HepG2 (cell line): ENCODE data around the gene ID3. TPM values are rescaled to one million over a fixed set of nuclear protein-coding genes. Genes with fewer than 3 reads are reported as not detected.
A peak's percentile ranks its signal among the peaks of the same experiment; 100 is the strongest.

Experiments used
- ASH2L ChIP-seq: fragments of 300-600, 200-600 bp; sonication (generic); IDR thresholded peaks from 2 replicates; pipeline ENCODE4 v1.7.0; 2017; ENCODE audit warnings: low read depth, mild to moderate bottlenecking, moderate library complexity, mixed read lengths, low read length; ENCODE audit not compliant: insufficient read length
- BRF2 ChIP-seq: sonication (generic); formaldehyde crosslinking; IDR thresholded peaks from 2 replicates; pipeline ENCODE4 v1.8.1; 2022; ENCODE audit warnings: mild to moderate bottlenecking, missing genetic modification reagents
- FOSL2 ChIP-seq: sonication (generic); formaldehyde crosslinking; IDR thresholded peaks from 2 replicates; pipeline ENCODE4 v1.4.0; 2020; ENCODE audit warnings: missing genetic modification reagents
- FOXP4 ChIP-seq: sonication (generic); formaldehyde crosslinking; IDR thresholded peaks from 2 replicates; pipeline ENCODE4 v1.4.0; 2020; ENCODE audit warnings: missing genetic modification reagents
- HNF4G ChIP-seq, 2 experiments: sonication (generic) in 1 of 2; formaldehyde crosslinking in 1 of 2; IDR thresholded peaks; 2 replicates each; pipeline versions ENCODE4 v1.4.0 to v1.6.1; 2011 to 2020; ENCODE audit warnings: borderline replicate concordance in 2 of 2, low read depth in 2 of 2, mild to moderate bottlenecking in 2 of 2, low read length in 1 of 2, missing genetic modification reagents in 1 of 2, moderate library complexity in 1 of 2
- NCOR1 ChIP-seq: fragments of 200-600 bp; sonication (generic); IDR thresholded peaks from 2 replicates; pipeline ENCODE4 v1.7.0; 2017; ENCODE audit warnings: antibody characterized with exemption, low read length, borderline replicate concordance
- NR2F1 ChIP-seq, 2 experiments: fragments of 450-650 bp in 1 of 2; formaldehyde crosslinking in 1 of 2; IDR thresholded peaks; 2 replicates each; pipeline versions ENCODE4 v1.5.0 to v1.6.1; 2016 to 2020; ENCODE audit warnings: mild to moderate bottlenecking in 1 of 2, missing compliant biosample characterization in 1 of 2, missing genetic modification reagents in 1 of 2, moderate library complexity in 1 of 2
- PHF21A ChIP-seq: sonication (generic); formaldehyde crosslinking; IDR thresholded peaks from 2 replicates; pipeline ENCODE4 v1.5.0; 2020; ENCODE audit warnings: mild to moderate bottlenecking, missing genetic modification reagents
- PLSCR1 ChIP-seq: sonication (generic); formaldehyde crosslinking; IDR thresholded peaks from 2 replicates; pipeline ENCODE4 v1.5.0; 2020; ENCODE audit warnings: missing genetic modification reagents, mild to moderate bottlenecking, borderline replicate concordance
- RARA ChIP-seq: IDR thresholded peaks from 2 replicates; pipeline ENCODE4 v1.6.1; 2016; ENCODE audit warnings: missing genetic modification reagents, missing compliant biosample characterization
- RFXAP ChIP-seq: sonication (generic); formaldehyde crosslinking; IDR thresholded peaks from 2 replicates; pipeline ENCODE4 v1.4.0; 2020; ENCODE audit warnings: missing genetic modification reagents, borderline replicate concordance
- SALL1 ChIP-seq: sonication (generic); formaldehyde crosslinking; IDR thresholded peaks from 2 replicates; pipeline ENCODE4 v1.8.0; 2022; ENCODE audit warnings: mild to moderate bottlenecking, missing genetic modification reagents
- SOX5 ChIP-seq: IDR thresholded peaks from 2 replicates; pipeline ENCODE4 v1.6.1; 2016; ENCODE audit warnings: borderline replicate concordance
- SRSF1 ChIP-seq: fragments of 200-400 bp; formaldehyde crosslinking; optimal IDR thresholded peaks from 2 replicates; pipeline ENCODE3; 2017; ENCODE audit warnings: mild to moderate bottlenecking, low read depth, low read length, moderate library complexity
- ZBTB38 ChIP-seq: sonication (generic); formaldehyde crosslinking; IDR thresholded peaks from 2 replicates; pipeline ENCODE4 v1.5.1; 2020; ENCODE audit warnings: mild to moderate bottlenecking, missing genetic modification reagents
- ZNF136 ChIP-seq: sonication (generic); formaldehyde crosslinking; IDR thresholded peaks from 2 replicates; pipeline ENCODE4 v1.8.1; 2022; ENCODE audit warnings: low read depth, mild to moderate bottlenecking, moderate library complexity, missing genetic modification reagents
- ZNF383 ChIP-seq: sonication (generic); formaldehyde crosslinking; IDR thresholded peaks from 2 replicates; pipeline ENCODE4 v1.4.0; 2020; ENCODE audit warnings: missing genetic modification reagents, mild to moderate bottlenecking, borderline replicate concordance
- ZNF740 ChIP-seq: sonication (generic); formaldehyde crosslinking; IDR thresholded peaks from 2 replicates; pipeline ENCODE4 v1.4.0; 2020; ENCODE audit warnings: missing genetic modification reagents
- ZNF768 ChIP-seq: sonication (generic); formaldehyde crosslinking; IDR thresholded peaks from 2 replicates; pipeline ENCODE4 v1.4.0; 2020; ENCODE audit warnings: missing genetic modification reagents
- ZNF777 ChIP-seq: sonication (generic); formaldehyde crosslinking; IDR thresholded peaks from 2 replicates; pipeline ENCODE4 v1.4.0; 2020; ENCODE audit warnings: missing genetic modification reagents
- ZNF878 ChIP-seq: sonication (generic); formaldehyde crosslinking; IDR thresholded peaks from 2 replicates; pipeline ENCODE4 v1.8.1; 2023; ENCODE audit warnings: mild to moderate bottlenecking, missing genetic modification reagents, moderate library complexity
- polyA plus RNA-seq, 8 experiments: library from polyadenylated mRNA; depleted of rRNA in 3 of 8; stranded (reverse) in 7 of 8; unstranded in 1 of 8; fragments of >200 nt; fragmentation: Illumina TruSeq in 4 of 8; extraction: Trizol in 4 of 8; gene quantifications; 2 replicates each; pipeline versions ENCODE4 v1.2.1 to v1.2.3, GENCODE V29; 2011 to 2016; ENCODE audit warnings: low read depth in 4 of 8, missing spikeins in 1 of 8, mixed read lengths in 1 of 8; ENCODE audit not compliant: insufficient read depth in 1 of 8
- total RNA-seq, 5 experiments: library from RNA; depleted of rRNA; stranded (reverse); fragments of >200 nt; fragmentation: Illumina TruSeq; extraction: Trizol; gene quantifications; 2 replicates each; pipeline ENCODE4 v1.2.3, GENCODE V29; 2016; ENCODE audit warnings: low read depth in 1 of 5

ID3 gene
- total and polyA plus RNA-seq, 2 of the 13 experiments (the other 11 are each of a cell fraction or from before 2014, with no cell fraction given), result 64.8 to 115 TPM

- no peak for TF ChIP-seq FOXP4 (CRISPR knock-in tag)
- no peak for TF ChIP-seq ZNF383 (CRISPR knock-in tag)
- TF ChIP-seq ZNF777 (CRISPR knock-in tag), result no peak
- TF ChIP-seq ZNF740 (CRISPR knock-in tag), result no peak
- no peak for TF ChIP-seq ZNF136 (CRISPR knock-in tag)
- no peak for TF ChIP-seq SRSF1
- TF ChIP-seq RARA (CRISPR knock-in tag), result peak; percentile 38; the same call in 1 of the 2 replicates
- TF ChIP-seq ZBTB38, result no peak
- 0 out of 2 replicates have a peak, but pooled peaks have one; percentile 23 for TF ChIP-seq PHF21A
- TF ChIP-seq ZNF878 (CRISPR knock-in tag), result no peak
- TF ChIP-seq SOX5 (CRISPR knock-in tag), result peak; percentile 26; the same call in 1 of the 2 replicates
- peak; percentile 88 for TF ChIP-seq FOSL2 (CRISPR knock-in tag)
- TF ChIP-seq ASH2L, result peak; percentile 30
- peak in 1 of 2 experiments; percentile 38; a peak in 1 of 4 replicates for TF ChIP-seq NR2F1 (CRISPR knock-in tag; IDR thresholded peaks at IDR 0.05)
- TF ChIP-seq PLSCR1, result no peak
- peak; percentile 55; the same call in 1 of the 2 replicates for TF ChIP-seq HNF4G (IDR thresholded peaks at IDR 0.05; ENCODE audit: borderline replicate concordance, low read depth, low read length)
- no peak for TF ChIP-seq HNF4G (CRISPR knock-in tag; IDR thresholded peaks at IDR 0.05; ENCODE audit: borderline replicate concordance, low read depth)
- TF ChIP-seq RFXAP (CRISPR knock-in tag), result no peak
- no peak for TF ChIP-seq BRF2 (CRISPR knock-in tag)
- TF ChIP-seq SALL1 (CRISPR knock-in tag), result no peak
- 0 out of 2 replicates have a peak, but pooled peaks have one; percentile 47 for TF ChIP-seq NCOR1
- no peak for TF ChIP-seq ZNF768
These were observed 18.0 kb upstream of the ID3 start (continued) for GRCh38 chr1:23577056-23578004.
